CD4-positive, alpha-beta memory T cell (primary cell): Measurements from ENCODE around the gene HPS6. TPM values are rescaled to one million over a fixed set of nuclear protein-coding genes. Genes with fewer than 3 reads are reported as not detected.

ENCODE experiments used
- CTCF ChIA-PET: fragments of 350-600 bp; sonication (Branson Sonifier 250); formaldehyde crosslinking; loops from one replicate; lab custom pipeline; 2021; ENCODE audit warnings: inconsistent platforms; ENCODE audit not compliant: partially characterized antibody; lab: Charles Lee
- POLR2A ChIA-PET: fragments of 350-600 bp; sonication (Branson Sonifier 250); formaldehyde crosslinking; loops from one replicate; lab custom pipeline; 2021; ENCODE audit not compliant: partially characterized antibody; lab: Charles Lee
- DNase-seq, 5 donors: peaks; one replicate each; pipeline versions ENCODE4 v3.0.0 to v3.0.0-alpha.2; 2020 to 2022; ENCODE audit warnings: mixed read lengths in 1 of 5
- H3K27ac ChIP-seq: one replicate; pipeline ENCODE4 v1.7.0; 2013; ENCODE audit warnings: low read depth, low read length
- H3K27me3 ChIP-seq: 2 replicates; pipeline ENCODE4 v1.7.0; 2013; ENCODE audit warnings: mild to moderate bottlenecking, low read length, moderate library complexity; ENCODE audit not compliant: insufficient read depth
- H3K36me3 ChIP-seq: 2 replicates; pipeline ENCODE4 v1.7.0; 2013; ENCODE audit warnings: mild to moderate bottlenecking, low read length, moderate library complexity; ENCODE audit not compliant: insufficient read depth
- H3K4me1 ChIP-seq: 2 replicates; pipeline ENCODE4 v1.7.0; 2013; ENCODE audit warnings: mild to moderate bottlenecking, low read length, moderate library complexity; ENCODE audit not compliant: insufficient read depth
- H3K4me3 ChIP-seq, 2 donors: one replicate each; pipeline ENCODE4 v1.7.0; 2013; ENCODE audit warnings: low read length in 2 of 2, mild to moderate bottlenecking in 1 of 2
- H3K9me3 ChIP-seq, 2 donors: one replicate each; pipeline ENCODE4 v1.7.0; 2013; ENCODE audit warnings: low read length in 2 of 2, control low read depth in 1 of 2; ENCODE audit not compliant: control insufficient read depth in 1 of 2
- H3K27ac Mint-ChIP-seq, 7 donors: one replicate each; pipeline ENCODE4 v1.8.0; 2020 to 2021; ENCODE audit warnings: mixed read lengths in 7 of 7, mild to moderate bottlenecking in 6 of 7, inconsistent platforms in 3 of 7, moderate library complexity in 3 of 7
- H3K27me3 Mint-ChIP-seq, 2 donors: one replicate each; pipeline ENCODE4 v1.8.0; 2020 to 2021; ENCODE audit warnings: mixed read lengths in 2 of 2
- H3K36me3 Mint-ChIP-seq, 2 donors: one replicate each; pipeline ENCODE4 v1.8.0; 2020 to 2021; ENCODE audit warnings: mixed read lengths in 2 of 2, inconsistent platforms in 1 of 2, mild to moderate bottlenecking in 1 of 2
- H3K4me1 Mint-ChIP-seq, 4 donors: one replicate each; pipeline ENCODE4 v1.8.0; 2020 to 2021; ENCODE audit warnings: mixed read lengths in 4 of 4, mild to moderate bottlenecking in 1 of 4
- H3K4me3 Mint-ChIP-seq, 8 donors: one replicate each; pipeline ENCODE4 v1.8.0; 2020 to 2021; ENCODE audit warnings: mixed read lengths in 8 of 8, mild to moderate bottlenecking in 7 of 8, moderate library complexity in 6 of 8, inconsistent platforms in 3 of 8
- H3K9me3 Mint-ChIP-seq, 8 donors: one replicate each; pipeline ENCODE4 v1.8.0; 2020 to 2021; ENCODE audit warnings: mixed read lengths in 8 of 8, mild to moderate bottlenecking in 5 of 8, inconsistent platforms in 3 of 8, moderate library complexity in 1 of 8
- intact Hi-C: fragments of 100-400 bp; cut with micrococcal nuclease; formaldehyde crosslinking; loops from one replicate; pipeline ENCODE4 v1.15.1; 2023
- polyA plus RNA-seq, 2 donors: library from polyadenylated mRNA; unstranded; fragments of 300-500 nt; fragmentation: Illumina TruSeq; gene quantifications; one replicate each; pipeline ENCODE4 v1.2.3, GENCODE V29; 2021
- total RNA-seq, 2 experiments: library from RNA; stranded (reverse); gene quantifications; one replicate each; pipeline ENCODE4 v1.2.3, GENCODE V29; 2021

Gene HPS6
- 10 to 100 TPM; 25.1 to 27.9 TPM for total RNA-seq
- polyA plus RNA-seq: 10 to 100 TPM; 27.0 to 27.1 TPM

DNA sequence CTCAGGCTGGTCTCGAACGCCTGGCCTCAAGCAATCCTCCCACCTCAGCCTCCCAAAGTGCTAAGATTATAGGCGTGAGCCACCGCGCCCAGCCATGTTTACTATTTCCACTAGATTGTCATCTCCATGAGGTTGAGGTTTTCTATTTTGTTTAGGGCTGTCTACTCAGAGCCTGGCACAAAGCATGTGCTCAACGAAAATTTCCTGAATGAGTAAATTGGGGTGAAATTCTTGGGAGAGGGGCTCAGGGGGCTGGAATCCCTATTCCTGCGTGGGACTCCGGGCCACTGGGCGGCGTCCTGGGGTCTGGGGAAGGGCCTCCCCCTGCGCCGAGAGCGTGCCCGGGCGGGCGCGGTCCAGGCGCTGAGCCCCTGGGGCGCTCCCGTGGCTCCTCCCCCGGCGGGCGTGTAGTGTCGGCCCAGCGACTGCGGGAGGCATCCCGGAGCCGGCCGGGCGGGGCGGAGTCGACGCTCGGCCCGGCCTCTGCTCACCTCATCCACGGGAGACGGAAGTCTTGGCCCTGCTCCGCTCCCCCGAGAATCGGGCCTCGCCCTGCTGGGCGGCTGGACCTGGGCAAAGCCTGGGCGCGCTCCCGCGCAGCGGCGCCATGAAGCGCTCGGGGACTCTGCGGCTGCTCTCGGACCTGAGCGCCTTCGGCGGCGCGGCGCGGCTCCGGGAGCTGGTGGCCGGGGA lies at the start of gene HPS6:
TSS of gene HPS6 (plus strand) at position 482 of the 693 bp plus-strand sequence. CDS start at position 608, 126 bp downstream.
- DNase-seq: peak; percentile 86 to 90 (median 88)
- peaks cover 0 to 2% (median 0%) of the 10 kb centered on the region in 8 donors for H3K9me3 Mint-ChIP-seq
- POLR2A ChIA-PET: interaction anchor here (0.9 to 4.3 kb wide), 6 partner anchors 9 to 282 kb away, joined by 3 to 49 read pairs (median 4); partner anchors contain the start of genes ARMH3, LDB1 and NPM3
- peak within 1 kb of the TSS; percentile 49 to 57 for H3K4me3 ChIP-seq
- no peaks in the 10 kb centered on the region for H3K36me3 ChIP-seq
- peak within 1 kb of the TSS; percentile 92 to 99 (median 96) for H3K27ac Mint-ChIP-seq
- CTCF ChIA-PET: no interaction called here
- no peaks in the 10 kb centered on the region for H3K27me3 ChIP-seq
- H3K4me1 ChIP-seq: peaks cover 42% of the 10 kb centered on the region
- peak within 1 kb of the TSS; percentile 90 for H3K27ac ChIP-seq
- peaks cover 0 to 16% of the 10 kb centered on the region in 2 donors for H3K36me3 Mint-ChIP-seq
- H3K9me3 ChIP-seq: no peaks in the 10 kb centered on the region
- H3K4me1 Mint-ChIP-seq: peaks cover 19 to 39% (median 29%) of the 10 kb centered on the region in 4 donors
- no peaks in the 10 kb centered on the region for H3K27me3 Mint-ChIP-seq
- intact Hi-C loops: loop anchor here (1.0 to 2.0 kb wide), 5 partner anchors 9 to 246 kb away; partner anchors contain the start of genes ARMH3, NOLC1 and OGA
- H3K4me3 Mint-ChIP-seq: peak within 1 kb of the TSS; percentile 87 to 92 (median 88)

DNA sequence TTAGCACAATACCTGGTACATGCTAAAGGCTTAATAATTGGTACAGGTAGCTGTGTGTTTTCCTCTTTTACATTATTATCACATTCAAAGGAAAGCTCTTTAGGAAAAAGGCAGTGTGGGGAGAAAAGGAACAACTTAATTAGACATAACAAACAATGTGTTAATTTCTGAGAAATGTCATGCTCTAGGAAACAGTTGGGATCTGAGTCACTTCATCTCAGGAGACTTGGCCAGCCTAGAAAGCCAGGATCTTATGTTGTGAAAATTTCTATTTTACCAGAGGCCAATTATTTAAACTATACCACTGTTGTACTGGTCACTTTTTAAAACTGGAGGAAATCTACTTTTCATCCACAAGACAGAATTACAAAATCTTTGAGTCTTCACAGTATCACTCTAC lies 48.7 kb upstream of the HPS6 start:
- H3K36me3 Mint-ChIP-seq: peaks cover 19 to 57% of the 10 kb centered on the region in 2 donors
- ChIA-PET POLR2A (no interaction called here), CTCF (interaction anchor here (0.7 to 3.0 kb wide), 2 partner anchors 56 to 175 kb away, joined by 3 to 13 read pairs; no protein-coding TSS in a partner anchor)
- H3K4me1 ChIP-seq: no peaks in the 10 kb centered on the region
- H3K27me3 ChIP-seq: no peaks in the 10 kb centered on the region
- no peaks in the 10 kb centered on the region for H3K27me3 Mint-ChIP-seq
- H3K36me3 ChIP-seq: peaks cover 13% of the 10 kb centered on the region
- H3K4me3 ChIP-seq: no peak overlapping the region
- H3K9me3 ChIP-seq: no peaks in the 10 kb centered on the region
- H3K27ac ChIP-seq: no peak overlapping the region
- intact Hi-C loops: no loop called here
- H3K27ac Mint-ChIP-seq: no peak overlapping the region
- peaks cover 0 to 2% (median under 1%) of the 10 kb centered on the region in 4 donors for H3K4me1 Mint-ChIP-seq
- DNase-seq: no peak
- peaks cover 0 to 3% (median 0%) of the 10 kb centered on the region in 8 donors for H3K9me3 Mint-ChIP-seq
- H3K4me3 Mint-ChIP-seq: no peak overlapping the region

DNA sequence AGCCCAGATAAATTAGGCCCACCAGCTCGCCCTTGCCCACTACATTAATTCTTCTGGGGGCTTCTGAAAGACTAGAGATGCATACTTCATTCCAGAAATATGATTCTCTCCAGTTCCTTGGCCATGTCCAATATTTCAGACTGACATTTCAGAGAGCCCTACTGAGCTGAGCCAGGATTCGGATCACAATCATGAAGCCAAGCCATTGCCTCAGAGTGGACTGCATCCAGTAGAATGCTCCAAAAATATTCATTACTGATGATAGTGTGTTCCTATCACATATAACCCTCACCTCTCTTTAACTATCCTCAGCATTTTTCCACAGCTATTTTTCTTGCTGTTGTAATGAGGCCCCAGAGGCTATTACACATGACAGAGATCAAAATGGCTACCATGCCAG lies 47.9 kb upstream of the HPS6 start:
- no peak overlapping the region for H3K4me3 Mint-ChIP-seq
- Histone ChIP-seq H3K4me3 (no peak overlapping the region), H3K4me1 (no peaks in the 10 kb centered on the region), H3K9me3 (no peaks in the 10 kb centered on the region), H3K27ac (no peak overlapping the region), H3K36me3 (peaks cover 13% of the 10 kb centered on the region), H3K27me3 (no peaks in the 10 kb centered on the region)
- ChIA-PET CTCF (interaction anchor here (0.5 kb wide), 1 partner anchor 10 kb away, joined by 3 read pairs; no protein-coding TSS in a partner anchor), POLR2A (no interaction called here)
- no peak for DNase-seq
- H3K36me3 Mint-ChIP-seq: peaks cover 25 to 56% of the 10 kb centered on the region in 2 donors
- intact Hi-C loops: no loop called here
- peaks cover 0 to 4% (median 2%) of the 10 kb centered on the region in 4 donors for H3K4me1 Mint-ChIP-seq
- peaks cover 0 to 3% (median 0%) of the 10 kb centered on the region in 8 donors for H3K9me3 Mint-ChIP-seq
- no peaks in the 10 kb centered on the region for H3K27me3 Mint-ChIP-seq
- peak overlapping the region in 1 of 7 donors; percentile 27 for H3K27ac Mint-ChIP-seq

DNA sequence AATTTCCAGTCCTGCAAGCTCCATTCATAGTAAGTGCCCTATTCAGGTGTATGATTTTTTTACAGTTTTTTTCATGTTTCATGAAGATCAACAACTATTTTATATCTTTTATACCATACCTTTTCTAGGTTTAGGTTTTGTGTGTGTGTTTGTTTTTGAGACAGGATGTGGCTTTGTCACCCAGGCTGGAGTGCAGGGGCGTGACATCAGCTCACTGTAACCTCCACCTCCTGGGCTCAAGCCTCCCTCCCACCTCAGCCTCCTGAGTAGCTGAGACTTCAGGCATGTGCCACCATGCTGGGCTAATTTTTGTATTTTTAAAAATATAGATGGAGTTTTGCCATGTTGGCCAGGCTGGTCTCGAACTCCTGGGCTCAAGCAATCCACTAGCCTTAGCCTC lies 44.2 kb upstream of the HPS6 start:
- H3K36me3 Mint-ChIP-seq: peaks cover 41 to 60% of the 10 kb centered on the region in 2 donors

DNA sequence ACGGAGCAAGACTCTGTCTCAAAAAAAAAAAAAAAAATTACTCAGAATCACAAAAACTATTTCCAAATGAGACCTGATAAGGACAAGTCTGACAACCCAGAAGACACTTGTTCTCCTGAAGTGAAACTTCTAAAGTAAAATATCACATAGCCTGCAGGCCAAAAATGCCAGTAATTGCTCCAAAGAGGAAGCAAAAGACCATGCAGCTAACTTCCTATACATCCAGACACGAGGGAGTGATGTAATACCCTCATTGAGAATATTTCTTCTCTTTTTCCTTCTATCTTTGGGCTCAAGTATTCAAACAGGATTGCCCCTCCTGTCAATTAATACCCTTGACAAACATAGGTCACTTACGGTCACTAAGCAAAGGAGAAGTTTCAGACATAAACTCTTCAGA lies 40.4 kb upstream of the HPS6 start:
- ChIA-PET CTCF (no interaction called here), POLR2A (no interaction called here)
- H3K36me3 Mint-ChIP-seq: peaks cover 49 to 67% of the 10 kb centered on the region in 2 donors
- no peaks in the 10 kb centered on the region for H3K4me1 ChIP-seq
- H3K4me3 Mint-ChIP-seq: no peak overlapping the region
- no peak overlapping the region for H3K27ac ChIP-seq
- intact Hi-C loops: no loop called here
- H3K27me3 ChIP-seq: no peaks in the 10 kb centered on the region
- no peak for DNase-seq
- H3K4me3 ChIP-seq: no peak overlapping the region
- H3K4me1 Mint-ChIP-seq: peaks cover 0 to 4% (median 2%) of the 10 kb centered on the region in 4 donors
- peak overlapping the region in 2 of 7 donors; percentile 35 to 46 for H3K27ac Mint-ChIP-seq
- peaks cover 25% of the 10 kb centered on the region for H3K36me3 ChIP-seq
- H3K9me3 ChIP-seq: no peaks in the 10 kb centered on the region
- H3K9me3 Mint-ChIP-seq: peaks cover 0 to 3% (median 0%) of the 10 kb centered on the region in 8 donors
- H3K27me3 Mint-ChIP-seq: no peaks in the 10 kb centered on the region

More for the DNA sequence above, 44.2 kb upstream of the HPS6 start:
- Histone ChIP-seq H3K9me3 (no peaks in the 10 kb centered on the region), H3K4me1 (no peaks in the 10 kb centered on the region), H3K36me3 (peaks cover 21% of the 10 kb centered on the region), H3K27me3 (no peaks in the 10 kb centered on the region), H3K4me3 (no peak overlapping the region), H3K27ac (no peak overlapping the region)
- Mint-ChIP-seq H3K27ac (no peak overlapping the region), H3K27me3 (no peaks in the 10 kb centered on the region), H3K4me1 (peaks cover 0 to 4% (median 2%) of the 10 kb centered on the region in 4 donors), H3K4me3 (no peak overlapping the region), H3K9me3 (peaks cover 0 to 3% (median 0%) of the 10 kb centered on the region in 8 donors)
- no peak for DNase-seq
- ChIA-PET POLR2A (interaction anchor here (0.8 to 1.5 kb wide), 2 partner anchors 34 to 97 kb away, joined by 3 read pairs; no protein-coding TSS in a partner anchor), CTCF (interaction anchor here (0.6 to 3.7 kb wide), 5 partner anchors 11 to 510 kb away, joined by 3 to 31 read pairs (median 3); no protein-coding TSS in a partner anchor)
- intact Hi-C loops: no loop called here

DNA sequence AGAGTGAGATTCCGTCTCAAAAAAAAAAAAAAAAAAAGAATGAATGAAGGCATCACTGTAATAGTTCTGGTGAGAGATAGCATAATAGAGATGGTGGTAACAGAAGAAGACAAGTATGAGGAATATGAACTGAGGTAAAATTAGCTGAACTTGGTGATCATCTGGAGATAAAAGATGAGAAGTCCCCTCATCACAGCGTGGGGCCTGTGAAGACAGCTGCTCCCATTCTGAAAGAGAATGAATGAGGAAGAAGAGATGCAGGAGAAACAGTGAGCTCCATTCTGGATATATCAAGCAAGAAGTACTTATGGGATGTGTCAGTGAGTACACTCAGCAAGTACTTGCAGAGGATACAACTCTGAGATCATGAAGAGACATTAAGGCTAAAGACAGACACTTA lies 37.9 kb upstream of the HPS6 start:
- no peak for DNase-seq
- Mint-ChIP-seq H3K27ac (peak overlapping the region in 4 of 7 donors; percentile 12 to 78 (median 59)), H3K9me3 (no peaks in the 10 kb centered on the region), H3K4me1 (no peaks in the 10 kb centered on the region), H3K4me3 (no peak overlapping the region), H3K27me3 (no peaks in the 10 kb centered on the region), H3K36me3 (peaks cover 51 to 76% of the 10 kb centered on the region in 2 donors)
- Histone ChIP-seq H3K27ac (no peak overlapping the region), H3K9me3 (no peaks in the 10 kb centered on the region), H3K4me1 (no peaks in the 10 kb centered on the region), H3K4me3 (no peak overlapping the region), H3K27me3 (no peaks in the 10 kb centered on the region), H3K36me3 (peaks cover 31% of the 10 kb centered on the region)
- intact Hi-C loops: no loop called here
- CTCF ChIA-PET: interaction anchor here (1.8 kb wide), 1 partner anchor 17 kb away, joined by 7 read pairs; no protein-coding TSS in a partner anchor
- POLR2A ChIA-PET: no interaction called here

DNA sequence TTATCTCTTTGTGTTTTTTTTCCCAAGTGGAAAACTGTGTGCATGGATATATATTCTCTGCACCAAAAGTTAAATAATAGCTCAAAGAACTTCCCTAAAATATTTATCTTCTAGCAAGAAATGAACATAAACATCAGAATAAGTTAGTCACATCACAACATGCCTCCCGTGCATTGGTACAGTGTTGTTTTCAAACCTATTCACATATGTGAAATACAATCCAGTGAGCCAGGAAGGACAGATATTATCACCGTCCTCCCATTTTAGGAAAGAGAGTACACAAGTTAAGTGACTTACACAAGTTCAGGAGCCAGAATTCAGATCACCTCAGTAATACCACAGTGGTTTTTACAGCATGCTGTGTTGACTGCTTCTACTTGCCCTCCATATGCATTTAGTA lies 31.4 kb upstream of the HPS6 start:
- ChIA-PET CTCF (interaction anchor here (0.9 kb wide), 1 partner anchor 39 kb away, joined by 3 read pairs; no protein-coding TSS in a partner anchor), POLR2A (no interaction called here)
- H3K4me3 Mint-ChIP-seq: no peak overlapping the region
- Histone ChIP-seq H3K4me1 (no peaks in the 10 kb centered on the region), H3K36me3 (peaks cover 26% of the 10 kb centered on the region), H3K9me3 (no peaks in the 10 kb centered on the region), H3K27me3 (no peaks in the 10 kb centered on the region), H3K27ac (no peak overlapping the region), H3K4me3 (no peak overlapping the region)
- intact Hi-C loops: no loop called here
- H3K27ac Mint-ChIP-seq: no peak overlapping the region
- no peaks in the 10 kb centered on the region for H3K27me3 Mint-ChIP-seq
- peaks cover 37 to 53% of the 10 kb centered on the region in 2 donors for H3K36me3 Mint-ChIP-seq
- H3K4me1 Mint-ChIP-seq: no peaks in the 10 kb centered on the region
- DNase-seq: no peak
- H3K9me3 Mint-ChIP-seq: no peaks in the 10 kb centered on the region
